ENCODE measurements around the gene TTLL3. TPM values are rescaled to one million over a fixed set of nuclear protein-coding genes. Genes with fewer than 3 reads are reported as not detected.

The TTLL3 gene
- total and polyA plus RNA-seq, 2 of the 13 experiments (the other 11 are each of a cell fraction or from before 2014, with no cell fraction given) = 9.5 to 51.2 TPM

- peak within 1 kb of the TSS; percentile 56 for H3K27ac ChIP-seq (ENCODE audit: extremely low read length, insufficient read depth, low read length)
- H3K9me3 ChIP-seq (ENCODE audit: low read length) = no peaks in the 10 kb centered on the region
- peak within 1 kb of the TSS; percentile 74 for H3K9ac ChIP-seq (ENCODE audit: insufficient read depth, low read depth, low read length)
- POLR2A ChIA-PET = interaction anchor here (0.7 to 3.6 kb wide), 13 partner anchors 9 to 103 kb away, joined by 3 to 18 read pairs (median 6); partner anchors contain the start of genes ARPC4, CRELD1, IL17RC and IL17RE
- no peaks in the 10 kb centered on the region for H4K20me1 ChIP-seq (ENCODE audit: insufficient read depth, low read length)
- FAIRE-seq (peak; percentile 89), ATAC-seq (peak; percentile 98), DNase-seq (ENCODE audit: low spot score) (peak; percentile 82)
- in situ Hi-C loops (cut with HindIII; ENCODE audit: extremely low pct_ligation_motif_present, low pct_unique_long_range_greater_than_20kb) = no loop called here
- CTCF ChIA-PET (ENCODE audit: low intra/inter-chr PET ratio, low total read pairs) = no interaction called here
- H3K79me2 ChIP-seq (ENCODE audit: insufficient read depth, low read length) = no peaks in the 10 kb centered on the region
- TSS peak; percentile 80 for BruUV-seq (replicated peaks)
- peak within 1 kb of the TSS; percentile 94 for H2AFZ ChIP-seq (ENCODE audit: low read length)
- H3K4me2 ChIP-seq (ENCODE audit: low read depth, low read length) = peak within 1 kb of the TSS; percentile 93
- H3K36me3 ChIP-seq (replicated peaks in 1 of 2; ENCODE audit: control insufficient read depth in 1 of 2, insufficient read depth in 2 of 2, low read length in 2 of 2) = peaks cover 8 to 30% of the 10 kb centered on the region in 2 experiments; a peak in 4 of 5 replicates
- under 1% methylated on average over 29 of the region's 42 CpGs for WGBS (ENCODE audit: low lambda C conversion rate)
- H3K4me1 ChIP-seq (ENCODE audit: insufficient read depth, low read length) = peaks cover 22% of the 10 kb centered on the region
- peak within 1 kb of the TSS; percentile 74 to 94 (median 87) for H3K4me3 ChIP-seq (replicated peaks in 1 of 3; ENCODE audit: insufficient read depth in 1 of 3, low read depth in 2 of 3, low read length in 3 of 3)
- H3K27me3 ChIP-seq (ENCODE audit: control insufficient read depth in 1 of 2, insufficient read depth in 2 of 2, low read length in 2 of 2) = no peaks in the 10 kb centered on the region; a peak in 1 of 5 replicates
- intact Hi-C loops (cut with micrococcal nuclease; ENCODE audit: unreplicated experiment) = loop anchor here (5.0 kb wide), 1 partner anchor 383 kb away; no protein-coding TSS in a partner anchor
- TF ChIP-seq XRCC5 (optimal IDR thresholded peaks at IDR 0.05; ENCODE audit: low read length) = peak; percentile 55
- TF ChIP-seq TERF1 (CRISPR knock-in tag; IDR thresholded peaks at IDR 0.05) = no peak
- TF ChIP-seq ZNF777 (CRISPR knock-in tag; IDR thresholded peaks at IDR 0.05) = peak; percentile 67; the same call in 1 of the 2 replicates
- no peak for TF ChIP-seq MAFG (CRISPR knock-in tag; IDR thresholded peaks at IDR 0.05)
- no peak for TF ChIP-seq CSRNP2 (CRISPR knock-in tag; conservative IDR thresholded peaks at IDR 0.05; ENCODE audit: low read depth)
- TF ChIP-seq, protein P1, sequence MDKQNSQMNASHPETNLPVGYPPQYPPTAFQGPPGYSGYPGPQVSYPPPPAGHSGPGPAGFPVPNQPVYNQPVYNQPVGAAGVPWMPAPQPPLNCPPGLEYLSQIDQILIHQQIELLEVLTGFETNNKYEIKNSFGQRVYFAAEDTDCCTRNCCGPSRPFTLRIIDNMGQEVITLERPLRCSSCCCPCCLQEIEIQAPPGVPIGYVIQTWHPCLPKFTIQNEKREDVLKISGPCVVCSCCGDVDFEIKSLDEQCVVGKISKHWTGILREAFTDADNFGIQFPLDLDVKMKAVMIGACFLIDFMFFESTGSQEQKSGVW (CRISPR knock-in tag; IDR thresholded peaks at IDR 0.05; ENCODE audit: borderline replicate concordance) = no peak
- TF ChIP-seq, protein P2, sequence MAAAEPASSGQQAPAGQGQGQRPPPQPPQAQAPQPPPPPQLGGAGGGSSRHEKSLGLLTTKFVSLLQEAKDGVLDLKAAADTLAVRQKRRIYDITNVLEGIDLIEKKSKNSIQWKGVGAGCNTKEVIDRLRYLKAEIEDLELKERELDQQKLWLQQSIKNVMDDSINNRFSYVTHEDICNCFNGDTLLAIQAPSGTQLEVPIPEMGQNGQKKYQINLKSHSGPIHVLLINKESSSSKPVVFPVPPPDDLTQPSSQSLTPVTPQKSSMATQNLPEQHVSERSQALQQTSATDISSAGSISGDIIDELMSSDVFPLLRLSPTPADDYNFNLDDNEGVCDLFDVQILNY (CRISPR knock-in tag; conservative IDR thresholded peaks at IDR 0.05) = no peak
- TF ChIP-seq CC2D1A (CRISPR knock-in tag; IDR thresholded peaks at IDR 0.05) = no peak
- TF ChIP-seq STAT6 (CRISPR knock-in tag; IDR thresholded peaks at IDR 0.05; ENCODE audit: borderline replicate concordance) = no peak
- TF ChIP-seq, protein P3, sequence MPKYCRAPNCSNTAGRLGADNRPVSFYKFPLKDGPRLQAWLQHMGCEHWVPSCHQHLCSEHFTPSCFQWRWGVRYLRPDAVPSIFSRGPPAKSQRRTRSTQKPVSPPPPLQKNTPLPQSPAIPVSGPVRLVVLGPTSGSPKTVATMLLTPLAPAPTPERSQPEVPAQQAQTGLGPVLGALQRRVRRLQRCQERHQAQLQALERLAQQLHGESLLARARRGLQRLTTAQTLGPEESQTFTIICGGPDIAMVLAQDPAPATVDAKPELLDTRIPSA (CRISPR knock-in tag; IDR thresholded peaks at IDR 0.05; ENCODE audit: borderline replicate concordance) = no peak
- TF ChIP-seq ZC3H13 (CRISPR knock-in tag; IDR thresholded peaks at IDR 0.05) = no peak; the same call in none of the 2 replicates
- TF ChIP-seq, protein P4, sequence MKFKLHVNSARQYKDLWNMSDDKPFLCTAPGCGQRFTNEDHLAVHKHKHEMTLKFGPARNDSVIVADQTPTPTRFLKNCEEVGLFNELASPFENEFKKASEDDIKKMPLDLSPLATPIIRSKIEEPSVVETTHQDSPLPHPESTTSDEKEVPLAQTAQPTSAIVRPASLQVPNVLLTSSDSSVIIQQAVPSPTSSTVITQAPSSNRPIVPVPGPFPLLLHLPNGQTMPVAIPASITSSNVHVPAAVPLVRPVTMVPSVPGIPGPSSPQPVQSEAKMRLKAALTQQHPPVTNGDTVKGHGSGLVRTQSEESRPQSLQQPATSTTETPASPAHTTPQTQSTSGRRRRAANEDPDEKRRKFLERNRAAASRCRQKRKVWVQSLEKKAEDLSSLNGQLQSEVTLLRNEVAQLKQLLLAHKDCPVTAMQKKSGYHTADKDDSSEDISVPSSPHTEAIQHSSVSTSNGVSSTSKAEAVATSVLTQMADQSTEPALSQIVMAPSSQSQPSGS (CRISPR knock-in tag; IDR thresholded peaks at IDR 0.05) = no peak
These were observed 33.8 kb downstream of the TTLL3 start, which contains the start of gene RPUSD3 for GRCh38 chr3:9843715-9844438. Gene RPUSD3 (minus strand): TSS chr3:9844008. CDS start chr3:9843990, 18 bp downstream.

Measured in HepG2 (cell line).